Spinal cord (tissue), 10 donors: ENCODE results near the gene WIPF3. TPM values are rescaled to one million over a fixed set of nuclear protein-coding genes. Genes with fewer than 3 reads are reported as not detected.

Experiments
- DNase-seq, 6 donors: peaks; one replicate each; pipeline versions ENCODE4 v3.0.0 to v3.0.0-alpha.2; 2013 to 2015; ENCODE audit warnings: low spot score in 6 of 6, low read depth in 4 of 6
- H3K27ac ChIP-seq: one replicate; pipeline ENCODE4 v1.5.1; 2013; ENCODE audit warnings: low read depth, low read length, control low read depth
- H3K27me3 ChIP-seq: one replicate; pipeline ENCODE4 v1.6.1; 2013; ENCODE audit warnings: low read length; ENCODE audit not compliant: control insufficient read depth, insufficient read depth
- H3K36me3 ChIP-seq: one replicate; pipeline ENCODE4 v1.6.1; 2013; ENCODE audit warnings: low read length; ENCODE audit not compliant: control insufficient read depth, insufficient read depth
- H3K4me1 ChIP-seq: one replicate; pipeline ENCODE4 v1.6.1; 2013; ENCODE audit warnings: low read length; ENCODE audit not compliant: control insufficient read depth, insufficient read depth
- H3K4me3 ChIP-seq: one replicate; pipeline ENCODE4 v1.5.1; 2013; ENCODE audit warnings: low read depth, low read length, control low read depth
- H3K9me3 ChIP-seq: one replicate; pipeline ENCODE4 v1.6.1; 2013; ENCODE audit warnings: low read length; ENCODE audit not compliant: control insufficient read depth, insufficient read depth
- WGBS: methylation state at CpG from one replicate; pipeline ENCODE4 v1.1.5; 2013; ENCODE audit warnings: missing lambda C conversion rate; ENCODE audit not compliant: insufficient coverage; 5-methylcytosine and 5-hydroxymethylcytosine counted together
- polyA plus RNA-seq, 2 donors: library from polyadenylated mRNA; unstranded; fragments of 120-200 nt; gene quantifications; one replicate each; pipeline ENCODE4 v1.2.1, GENCODE V29; 2013; ENCODE audit not compliant: insufficient read length in 2 of 2
- total RNA-seq, 2 donors: library from RNA; depleted of rRNA in 1 of 2; stranded (reverse); fragments of 120-200 nt in 1 of 2; fragments of >200 nt in 1 of 2; gene quantifications; one replicate each; pipeline versions ENCODE4 v1.2.3 to v1.2.4, GENCODE V29; 2013 to 2014
- donor health status: healthy.

The WIPF3 gene
- total and polyA plus RNA-seq, 4 donors, result 4.5 to 17.8 (median 11.1) TPM

- no peak for DNase-seq
- peak overlapping the region; percentile 83 for H3K27ac ChIP-seq
- H3K4me3 ChIP-seq, result no peak overlapping the region
Measured at GRCh38 chr7:29926216-29926615, 119.9 kb downstream of the WIPF3 start.

DNA sequence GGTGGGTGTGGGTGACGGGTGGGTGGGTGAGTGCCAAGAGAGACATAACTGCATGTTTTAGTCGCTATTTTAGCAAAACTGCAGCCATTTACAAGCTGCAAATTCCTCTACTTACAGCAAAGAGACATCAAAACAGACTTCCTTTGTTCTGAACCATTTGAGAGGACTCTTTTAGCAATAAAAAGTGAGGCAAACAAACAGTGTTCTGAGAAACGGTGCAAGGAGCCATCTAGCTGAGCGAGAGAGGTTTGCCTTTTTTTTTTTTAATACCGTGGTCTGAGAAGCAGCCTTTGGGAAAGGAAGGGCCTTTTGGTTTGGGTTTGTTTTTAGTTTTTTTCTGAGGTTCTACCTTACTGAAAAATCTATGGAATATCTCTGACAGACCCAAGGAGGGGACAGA, 120.4 kb downstream of the WIPF3 start:
- Histone ChIP-seq H3K9me3 (no peaks in the 10 kb centered on the region), H3K27ac (peak overlapping the region; percentile 88), H3K36me3 (peaks cover 31% of the 10 kb centered on the region), H3K27me3 (no peaks in the 10 kb centered on the region), H3K4me3 (no peak overlapping the region), H3K4me1 (peaks cover 39% of the 10 kb centered on the region)
- peak in 2 of 6 donors; percentile 61 for DNase-seq
- WGBS, result 0% methylated on average over 2 of the region's 5 CpGs

More at GRCh38 chr7:29926216-29926615, 119.9 kb downstream of the WIPF3 start:
- Histone ChIP-seq H3K9me3 (no peaks in the 10 kb centered on the region), H3K4me1 (peaks cover 39% of the 10 kb centered on the region), H3K36me3 (peaks cover 31% of the 10 kb centered on the region), H3K27me3 (no peaks in the 10 kb centered on the region)
- WGBS, result 79% methylated on average over 15 of the region's 15 CpGs

DNA sequence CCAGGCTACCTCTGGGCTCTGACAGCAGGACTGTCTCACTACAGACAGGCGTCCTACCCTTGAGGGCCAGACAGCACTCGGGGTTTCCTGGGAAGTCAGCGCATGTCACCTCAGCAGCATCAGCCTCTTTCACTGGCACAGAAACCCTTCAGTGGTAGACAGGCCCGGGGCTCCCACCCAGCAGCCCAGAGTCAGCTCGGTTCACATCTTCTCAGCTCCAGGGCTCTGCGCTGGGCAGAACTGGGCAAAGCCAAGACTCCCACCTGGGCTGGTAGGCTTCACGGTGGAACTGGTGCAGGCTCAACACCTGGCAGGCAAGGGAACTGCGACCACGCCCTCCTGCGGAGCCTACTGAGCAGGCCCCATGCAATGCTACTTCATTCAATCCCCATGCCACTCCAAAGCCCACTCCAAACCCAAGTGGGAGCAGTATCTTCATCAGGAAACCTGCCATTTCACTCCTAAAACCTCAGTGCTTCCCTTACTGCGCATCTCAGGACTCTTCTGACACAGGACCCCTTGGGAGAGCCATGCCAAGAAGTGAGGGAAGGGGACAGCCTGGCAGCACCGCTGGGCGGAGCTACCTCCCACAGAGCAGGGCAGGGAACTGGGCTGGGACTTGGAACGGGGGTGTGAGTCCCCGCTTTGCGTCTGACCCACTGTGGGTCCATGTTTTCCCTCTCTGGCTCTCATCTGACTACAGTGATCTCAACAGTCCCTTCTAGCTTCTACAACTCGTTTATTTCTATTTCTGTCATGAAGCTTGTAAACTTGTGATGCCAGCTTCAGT, 122.9 kb downstream of the WIPF3 start:
- H3K9me3 ChIP-seq, result no peaks in the 10 kb centered on the region
- peaks cover 28% of the 10 kb centered on the region for H3K36me3 ChIP-seq
- H3K4me1 ChIP-seq, result peaks cover 23% of the 10 kb centered on the region
- no peaks in the 10 kb centered on the region for H3K27me3 ChIP-seq
- no peak for DNase-seq
- no peak overlapping the region for H3K4me3 ChIP-seq
- H3K27ac ChIP-seq, result no peak overlapping the region
- 92% methylated on average over 11 of the region's 17 CpGs for WGBS

- no CpG with 5 or more reads among the region's 2 CpGs for WGBS
- no peak overlapping the region for H3K27ac ChIP-seq
- H3K36me3 ChIP-seq, result peaks cover 45% of the 10 kb centered on the region
- no peaks in the 10 kb centered on the region for H3K4me1 ChIP-seq
- no peaks in the 10 kb centered on the region for H3K27me3 ChIP-seq
- no peak overlapping the region for H3K4me3 ChIP-seq
- H3K9me3 ChIP-seq, result no peaks in the 10 kb centered on the region
- no peak for DNase-seq
Measured at GRCh38 chr7:29935111-29935510, 128.8 kb downstream of the WIPF3 start.

- H3K36me3 ChIP-seq, result peaks cover 44% of the 10 kb centered on the region
- no peaks in the 10 kb centered on the region for H3K4me1 ChIP-seq
- no peak overlapping the region for H3K4me3 ChIP-seq
- H3K27me3 ChIP-seq, result no peaks in the 10 kb centered on the region
- DNase-seq, result no peak
- no peaks in the 10 kb centered on the region for H3K9me3 ChIP-seq
- no CpG with 5 or more reads among the region's 3 CpGs for WGBS
- H3K27ac ChIP-seq, result no peak overlapping the region
Measured at GRCh38 chr7:29937132-29937531, 130.8 kb downstream of the WIPF3 start.

DNA sequence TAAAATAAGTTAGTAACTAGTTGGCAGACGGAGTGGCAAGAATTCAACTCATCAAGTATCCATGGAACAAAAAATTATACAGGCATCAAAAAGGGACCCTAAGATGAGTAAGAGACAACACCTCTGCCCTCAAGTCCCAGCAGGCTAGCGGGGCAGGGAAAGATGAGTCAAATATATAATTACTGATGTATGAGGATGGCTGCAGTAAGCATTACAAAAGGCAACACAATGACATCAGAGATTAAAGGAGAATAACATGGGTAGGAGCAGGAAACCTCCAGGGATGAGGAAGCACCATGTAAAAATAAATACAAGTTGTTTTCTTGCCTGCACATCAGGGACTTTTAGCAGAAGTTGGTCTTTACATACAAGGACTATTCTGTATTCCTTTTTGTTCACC, 133.9 kb downstream of the WIPF3 start:
- Histone ChIP-seq H3K4me3 (no peak overlapping the region), H3K36me3 (peaks cover 40% of the 10 kb centered on the region), H3K4me1 (no peaks in the 10 kb centered on the region), H3K27me3 (no peaks in the 10 kb centered on the region), H3K27ac (no peak overlapping the region), H3K9me3 (no peaks in the 10 kb centered on the region)
- no CpG with 5 or more reads among the region's 2 CpGs for WGBS
- DNase-seq, result no peak

DNA sequence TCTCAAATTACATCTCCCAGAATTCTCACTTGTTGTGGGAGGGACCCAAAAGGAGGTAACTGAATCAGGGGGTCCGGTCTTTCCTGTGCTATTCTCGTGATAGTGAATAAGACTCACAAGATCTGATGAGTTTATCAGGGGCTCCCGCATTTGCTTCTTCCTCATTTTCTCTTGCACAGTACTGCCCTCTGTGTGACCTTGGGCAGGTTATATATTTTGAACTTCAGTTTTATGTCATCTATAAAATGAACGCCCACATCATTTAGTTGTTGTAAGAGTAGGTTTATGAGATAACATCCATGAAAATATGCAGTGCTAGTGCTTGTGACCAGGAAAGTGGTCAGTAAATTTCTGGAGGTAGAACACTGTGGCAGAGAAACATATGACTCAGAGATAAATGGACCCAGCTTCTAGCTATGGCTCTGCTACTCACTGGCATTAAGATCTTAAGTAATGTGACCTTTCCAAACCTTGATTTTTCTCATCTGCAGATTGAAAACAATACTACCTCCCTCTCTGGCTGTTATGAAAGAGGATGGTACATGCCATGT, 139.0 kb downstream of the WIPF3 start:
- no peak for DNase-seq
- H3K27ac ChIP-seq, result no peak overlapping the region
- H3K27me3 ChIP-seq, result no peaks in the 10 kb centered on the region
- WGBS, result 91% methylated on average over 2 of the region's 4 CpGs
- H3K4me1 ChIP-seq, result no peaks in the 10 kb centered on the region
- H3K4me3 ChIP-seq, result no peak overlapping the region
- peaks cover 37% of the 10 kb centered on the region for H3K36me3 ChIP-seq
- no peaks in the 10 kb centered on the region for H3K9me3 ChIP-seq

DNA sequence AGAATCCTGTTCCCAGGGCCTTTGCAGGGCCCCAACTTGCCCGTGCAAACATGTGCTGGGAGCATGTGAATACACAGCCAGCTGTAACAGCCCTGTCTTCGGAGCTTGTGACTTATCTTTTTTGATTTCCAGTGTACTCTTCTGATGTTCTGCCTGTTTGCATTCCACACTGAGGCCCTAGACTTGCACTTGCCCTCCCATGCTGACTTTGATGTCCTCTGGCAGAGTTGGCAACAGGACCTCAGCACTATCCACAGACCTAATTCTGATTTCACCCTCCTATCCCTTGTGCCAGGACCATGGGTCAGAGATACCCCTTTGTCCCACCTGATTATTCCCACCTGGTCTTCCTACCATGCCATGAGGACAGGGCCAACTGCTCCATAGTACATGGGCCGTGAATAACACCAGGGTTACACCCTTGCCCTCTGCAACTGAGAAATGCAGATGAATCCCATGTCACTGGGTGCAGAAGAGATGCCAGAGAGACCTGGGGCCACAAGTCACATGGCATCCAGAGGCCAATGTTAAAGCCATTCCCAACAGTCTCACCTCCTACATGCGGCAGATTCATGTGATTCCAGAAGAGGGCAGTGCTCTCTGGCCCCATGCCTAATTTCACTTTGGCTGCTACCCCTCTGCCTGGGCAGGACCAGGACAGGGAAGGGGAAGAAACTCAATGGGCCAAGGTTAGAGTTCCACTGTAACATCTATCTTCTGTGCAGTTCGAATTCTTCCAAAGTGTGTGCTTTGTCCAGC, 140.3 kb downstream of the WIPF3 start:
- no peaks in the 10 kb centered on the region for H3K9me3 ChIP-seq
- peaks cover 41% of the 10 kb centered on the region for H3K36me3 ChIP-seq
- no peaks in the 10 kb centered on the region for H3K27me3 ChIP-seq
- WGBS, result 87% methylated on average over 5 of the region's 5 CpGs
- H3K4me1 ChIP-seq, result no peaks in the 10 kb centered on the region
- no peak overlapping the region for H3K27ac ChIP-seq
- peak in 1 of 6 donors; percentile 41 for DNase-seq
- H3K4me3 ChIP-seq, result no peak overlapping the region

- peaks cover 51% of the 10 kb centered on the region for H3K36me3 ChIP-seq
- WGBS, result 62% methylated on average over 2 of the region's 2 CpGs
- peak in 2 of 6 donors; percentile 34 to 92 for DNase-seq
- no peak overlapping the region for H3K4me3 ChIP-seq
- H3K9me3 ChIP-seq, result no peaks in the 10 kb centered on the region
- H3K27me3 ChIP-seq, result no peaks in the 10 kb centered on the region
- H3K4me1 ChIP-seq, result no peaks in the 10 kb centered on the region
- no peak overlapping the region for H3K27ac ChIP-seq
Measured at GRCh38 chr7:29948587-29948986, 142.3 kb downstream of the WIPF3 start.
